ENCODE measurements around the gene C6orf141. TPM values are rescaled to one million over a fixed set of nuclear protein-coding genes. Genes with fewer than 3 reads are reported as not detected.

C6orf141 gene
- total RNA-seq: 42.3 and 60.4 TPM in 2 replicates

GRCh38 chr6:49550492-49551077, at the start of gene C6orf141:
C6orf141 (plus strand) TSS chr6:49550668; CDS start chr6:49550793, 125 bp downstream.
- DNase-seq: peak; percentile 52

GRCh38 chr6:49504666-49505065, 45.8 kb upstream of the C6orf141 start:
- DNase-seq: no peak

- no peak for DNase-seq
These were observed 43.8 kb upstream of the C6orf141 start for GRCh38 chr6:49506569-49507111.

- no peak for DNase-seq
These were observed 41.1 kb upstream of the C6orf141 start for GRCh38 chr6:49509342-49509741.

GRCh38 chr6:49513153-49513989, 37.1 kb upstream of the C6orf141 start:
- no peak for DNase-seq

GRCh38 chr6:49514571-49515484, 35.6 kb upstream of the C6orf141 start:
- DNase-seq: no peak

GRCh38 chr6:49515485-49516146, 34.9 kb upstream of the C6orf141 start:
- no peak for DNase-seq

GRCh38 chr6:49516147-49516505, 34.3 kb upstream of the C6orf141 start:
- DNase-seq: no peak

GRCh38 chr6:49517919-49518318, 32.5 kb upstream of the C6orf141 start:
- DNase-seq: no peak

- DNase-seq: no peak
These were observed 30.8 kb upstream of the C6orf141 start for GRCh38 chr6:49519660-49520059.

- DNase-seq: no peak
These were observed 27.5 kb upstream of the C6orf141 start for GRCh38 chr6:49522710-49523593.

GRCh38 chr6:49523901-49524300, 26.6 kb upstream of the C6orf141 start:
- DNase-seq: no peak

GRCh38 chr6:49524541-49524940, 25.9 kb upstream of the C6orf141 start:
- no peak for DNase-seq

- DNase-seq: no peak
These were observed 23.9 kb upstream of the C6orf141 start for GRCh38 chr6:49526598-49526997.

- DNase-seq: no peak
These were observed 23.1 kb upstream of the C6orf141 start for GRCh38 chr6:49527320-49527719.

GRCh38 chr6:49528571-49528970, 21.9 kb upstream of the C6orf141 start:
- no peak for DNase-seq

- DNase-seq: no peak
These were observed 20.2 kb upstream of the C6orf141 start for GRCh38 chr6:49530141-49530776.

GRCh38 chr6:49531774-49532569, 18.5 kb upstream of the C6orf141 start:
- DNase-seq: peak; percentile 83

GRCh38 chr6:49535795-49536194, 14.7 kb upstream of the C6orf141 start:
- no peak for DNase-seq

- DNase-seq: no peak
These were observed 11.4 kb upstream of the C6orf141 start for GRCh38 chr6:49539102-49539501.

Data from dermis blood vessel endothelial cell (primary cell).